NCI-H526 (cell line): ENCODE results near the gene BAIAP3.
A peak's percentile ranks its signal among the peaks of the same experiment; 100 is the strongest.
"Not testable (repeated sequence)": the region's sequence is repeated elsewhere in the genome, so short reads cannot be mapped to it uniquely, and the experiment has no call there.

Experiments
- DNase-seq, 2 experiments: peaks; one replicate each; lab custom pipeline; 2025; lab: John Stamatoyannopoulos, UW

Gene BAIAP3

GRCh38 chr16:1333149-1333812 lies at the start of gene BAIAP3:
Gene BAIAP3 (plus strand): TSS chr16:1333645. CDS start chr16:1338550, 4,905 bp downstream.
- peak in 1 of 2 experiments; percentile 29 for DNase-seq

- DNase-seq: no peak
Measured at GRCh38 chr16:1283996-1284616, 49.3 kb upstream of the BAIAP3 start.

- no peak for DNase-seq
Measured at GRCh38 chr16:1285669-1286512, 47.6 kb upstream of the BAIAP3 start.

GRCh38 chr16:1286513-1287094 lies 46.8 kb upstream of the BAIAP3 start:
- DNase-seq: no peak

- no peak for DNase-seq
Measured at GRCh38 chr16:1287982-1288670, 45.3 kb upstream of the BAIAP3 start.

GRCh38 chr16:1288813-1289476 lies 44.5 kb upstream of the BAIAP3 start:
- no peak for DNase-seq

GRCh38 chr16:1289477-1289866 lies 44.0 kb upstream of the BAIAP3 start:
- no peak for DNase-seq

GRCh38 chr16:1290063-1290501 lies 43.4 kb upstream of the BAIAP3 start:
- no peak for DNase-seq

- no peak for DNase-seq
Measured at GRCh38 chr16:1290860-1291575, 42.4 kb upstream of the BAIAP3 start.

- DNase-seq: peak; percentile 52 to 76
Measured at GRCh38 chr16:1291576-1291974, 41.9 kb upstream of the BAIAP3 start.

GRCh38 chr16:1292208-1292607 lies 41.2 kb upstream of the BAIAP3 start:
- DNase-seq: not testable (repeated sequence)

- DNase-seq: not testable (repeated sequence)
Measured at GRCh38 chr16:1292808-1293207, 40.6 kb upstream of the BAIAP3 start.

- no peak for DNase-seq
Measured at GRCh38 chr16:1293921-1294656, 39.4 kb upstream of the BAIAP3 start.

- DNase-seq: no peak
Measured at GRCh38 chr16:1295465-1295864, 38.0 kb upstream of the BAIAP3 start.

GRCh38 chr16:1296688-1297017 lies 36.8 kb upstream of the BAIAP3 start:
- not testable (repeated sequence) for DNase-seq

- DNase-seq: no peak
Measured at GRCh38 chr16:1297018-1297696, 36.3 kb upstream of the BAIAP3 start.

GRCh38 chr16:1298406-1298805 lies 35.0 kb upstream of the BAIAP3 start:
- DNase-seq: no peak

GRCh38 chr16:1299012-1299867 lies 34.2 kb upstream of the BAIAP3 start:
- DNase-seq: no peak

- DNase-seq: no peak
Measured at GRCh38 chr16:1299868-1300203, 33.6 kb upstream of the BAIAP3 start.
